D341Med (cell line): ENCODE results near the gene DGKB.

ENCODE experiments used
- DNase-seq: peaks from one replicate; pipeline ENCODE4 v3.0.0; 2012; ENCODE audit warnings: low spot score

DGKB gene

DNA sequence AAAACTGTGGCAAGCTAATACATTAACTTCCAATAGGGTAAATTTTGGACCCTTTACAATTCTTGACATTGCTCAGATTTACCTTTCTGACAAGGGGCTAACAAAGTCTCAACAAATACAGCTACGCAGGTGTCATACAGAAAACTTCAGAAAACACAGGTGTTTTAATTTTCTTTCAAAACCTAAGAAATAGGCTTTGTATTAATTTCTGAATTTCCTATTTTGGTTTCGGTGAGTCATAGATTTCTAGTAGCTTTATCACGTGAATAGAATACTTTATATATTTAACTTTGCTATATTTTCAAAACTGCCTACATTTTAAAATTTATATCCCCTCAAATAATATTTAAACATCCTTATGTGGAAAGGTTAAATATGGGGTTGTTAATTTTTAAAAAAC lies 215.3 kb downstream of the DGKB start:
- no peak for DNase-seq

DNA sequence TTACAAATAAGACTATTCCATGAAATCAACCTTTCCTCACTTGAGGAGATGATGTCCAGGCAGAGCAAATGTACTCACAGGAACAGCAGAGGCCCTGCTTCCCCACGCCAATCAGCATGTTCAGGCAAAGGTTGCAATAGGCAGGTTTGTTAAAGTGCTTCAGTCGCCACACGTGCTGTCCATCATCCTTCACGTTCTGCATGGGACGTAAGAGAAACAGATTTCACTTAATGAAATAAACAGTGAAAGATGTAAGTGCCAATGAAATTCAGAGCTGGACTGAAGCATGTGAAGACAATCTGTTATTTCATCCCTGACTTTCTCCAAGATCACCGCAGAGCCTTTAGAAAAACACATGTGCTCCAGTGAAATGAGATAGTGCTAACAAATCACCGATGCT lies 217.4 kb downstream of the DGKB start:
- DNase-seq, result no peak

GRCh38 chr7:14682910-14683465 lies 219.6 kb downstream of the DGKB start:
- DNase-seq, result no peak

DNA sequence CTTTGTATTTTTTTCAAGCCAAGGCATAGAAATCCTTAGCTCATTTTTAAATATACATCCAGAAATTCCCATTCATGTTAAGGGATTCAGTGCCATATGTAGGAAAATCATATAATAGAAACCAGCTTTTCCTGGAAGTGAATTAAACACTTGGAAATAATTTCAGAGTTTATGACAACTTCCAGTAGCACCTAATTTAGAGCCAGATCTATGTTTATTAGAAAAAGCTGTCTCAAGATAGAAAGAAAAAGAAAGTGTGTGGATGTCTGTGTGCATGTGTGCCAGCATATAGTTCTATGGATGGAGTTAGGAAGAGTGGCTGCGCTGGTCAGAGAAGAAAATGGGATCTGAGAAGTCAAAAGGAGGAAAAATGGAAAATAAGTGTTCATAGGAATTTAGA lies 225.7 kb downstream of the DGKB start:
- DNase-seq, result no peak

DNA sequence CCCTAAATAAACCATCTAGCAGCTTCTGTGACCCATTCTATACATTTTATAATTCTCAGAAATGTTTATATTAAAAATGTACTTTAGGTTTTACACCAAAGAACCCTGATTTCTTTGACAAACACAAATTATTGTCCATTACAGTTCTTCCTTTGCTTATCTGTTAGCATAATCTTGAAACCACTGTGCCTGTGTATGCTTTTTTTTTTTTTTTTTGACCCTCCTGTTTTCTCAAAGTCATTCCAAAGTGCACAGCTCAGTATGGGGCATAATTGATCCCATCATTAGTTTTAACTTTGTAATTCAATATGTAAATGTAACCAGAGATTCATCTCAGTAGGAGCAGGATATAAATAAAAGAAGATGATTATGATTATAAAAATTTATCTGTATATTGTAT lies 229.3 kb downstream of the DGKB start:
- no peak for DNase-seq

- DNase-seq, result no peak
Measured at GRCh38 chr7:14666913-14667312, 235.6 kb downstream of the DGKB start.

- DNase-seq, result no peak
Measured at GRCh38 chr7:14666304-14666703, 236.2 kb downstream of the DGKB start.

- DNase-seq, result no peak
Measured at GRCh38 chr7:14639801-14640200, 262.8 kb downstream of the DGKB start.

DNA sequence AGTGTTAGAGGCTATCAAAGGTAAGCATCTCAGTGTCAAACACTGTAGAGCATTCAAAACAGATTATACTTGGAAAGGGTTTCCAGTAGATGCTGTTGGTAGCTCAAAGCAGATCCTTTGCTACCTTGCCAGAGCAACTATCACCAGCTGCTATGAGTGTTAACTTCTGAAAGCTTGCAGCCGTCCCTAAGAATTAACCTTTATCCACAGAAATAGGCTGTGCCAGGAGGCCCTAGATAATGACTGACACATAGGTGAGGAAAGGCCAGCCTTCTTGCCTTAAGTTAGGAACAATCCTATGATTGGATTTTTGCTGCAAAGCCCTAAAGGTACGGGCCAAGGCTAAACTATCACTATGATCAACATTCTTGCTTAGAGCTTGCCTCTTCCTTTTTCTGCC lies 263.2 kb downstream of the DGKB start:
- DNase-seq, result no peak

DNA sequence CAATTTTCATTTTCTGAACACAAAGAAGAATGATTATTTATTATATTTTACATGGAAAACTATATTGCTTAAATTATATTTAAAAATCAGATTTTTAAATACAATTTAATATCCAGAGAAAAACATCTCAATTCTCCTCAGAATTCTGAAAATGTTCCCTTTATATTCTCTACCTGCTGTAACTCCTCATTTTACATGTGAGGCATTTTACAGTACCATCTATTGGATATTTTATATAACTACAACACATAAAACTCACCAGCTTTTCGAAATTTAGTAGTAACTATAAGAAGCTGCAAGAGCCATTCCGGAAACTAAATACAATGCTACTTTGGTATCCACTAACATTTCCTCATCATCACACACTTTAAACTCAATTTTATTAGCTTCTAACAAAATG lies 264.6 kb downstream of the DGKB start:
- DNase-seq, result no peak

- DNase-seq, result no peak
Measured at GRCh38 chr7:14635955-14636354, 266.6 kb downstream of the DGKB start.

DNA sequence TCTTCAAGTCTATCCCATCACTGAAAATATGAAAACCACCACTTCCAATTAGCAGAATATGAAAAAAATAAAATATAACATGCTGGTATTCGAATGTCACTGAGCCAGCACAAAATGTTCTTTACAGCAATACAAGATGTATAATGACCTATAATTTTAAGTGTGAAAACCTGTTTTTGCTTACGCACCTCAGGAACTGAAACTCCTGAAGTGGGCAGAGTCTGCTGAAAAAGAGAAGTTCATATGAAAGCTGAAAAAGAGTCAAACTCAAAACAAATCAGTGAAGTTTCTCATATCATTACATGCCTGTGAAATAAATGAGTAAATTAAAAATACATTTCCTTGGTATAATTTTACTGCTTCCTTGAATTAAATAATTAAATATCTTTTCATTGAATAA lies 272.5 kb downstream of the DGKB start:
- no peak for DNase-seq

DNA sequence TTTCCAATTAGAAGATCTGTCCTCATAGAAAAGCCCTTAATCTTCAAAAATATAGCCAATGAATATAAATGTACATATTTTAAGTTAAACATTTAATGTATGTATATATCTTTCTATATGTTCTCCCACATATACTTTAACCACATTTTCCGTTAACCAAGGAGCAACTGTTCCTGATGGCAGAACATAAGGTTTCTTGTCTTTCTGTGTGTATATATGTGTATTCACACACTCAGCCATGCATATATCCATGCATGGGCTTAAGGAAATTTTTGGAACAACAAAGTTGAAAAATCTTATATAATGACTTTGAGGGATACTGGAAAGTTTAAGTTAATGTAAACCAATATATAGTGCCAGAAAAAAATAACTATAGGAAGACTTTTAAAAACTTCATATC lies 274.0 kb downstream of the DGKB start:
- DNase-seq, result no peak

- DNase-seq, result no peak
Measured at GRCh38 chr7:14626076-14626475, 276.5 kb downstream of the DGKB start.

- DNase-seq, result no peak
Measured at GRCh38 chr7:14622559-14622958, 280.0 kb downstream of the DGKB start.

DNA sequence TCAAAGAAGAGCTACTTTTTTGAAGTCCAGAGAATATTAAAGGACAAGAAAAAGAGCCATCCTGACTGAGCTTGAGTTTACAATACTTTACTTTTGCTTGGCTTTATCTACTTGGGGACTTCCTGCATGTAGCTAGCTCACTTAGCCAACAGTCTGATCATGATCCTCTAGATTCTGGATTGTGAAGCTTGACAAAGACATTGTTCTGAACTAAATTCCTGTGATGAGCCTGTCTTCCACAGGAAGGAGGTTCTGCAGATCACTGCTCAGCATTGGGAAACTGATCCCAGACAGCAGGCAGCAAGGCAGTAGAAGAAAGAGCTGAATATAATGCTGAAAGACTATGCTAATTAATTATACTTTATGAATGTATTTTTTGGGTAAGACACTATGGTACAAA lies 296.4 kb downstream of the DGKB start:
- DNase-seq, result no peak

DNA sequence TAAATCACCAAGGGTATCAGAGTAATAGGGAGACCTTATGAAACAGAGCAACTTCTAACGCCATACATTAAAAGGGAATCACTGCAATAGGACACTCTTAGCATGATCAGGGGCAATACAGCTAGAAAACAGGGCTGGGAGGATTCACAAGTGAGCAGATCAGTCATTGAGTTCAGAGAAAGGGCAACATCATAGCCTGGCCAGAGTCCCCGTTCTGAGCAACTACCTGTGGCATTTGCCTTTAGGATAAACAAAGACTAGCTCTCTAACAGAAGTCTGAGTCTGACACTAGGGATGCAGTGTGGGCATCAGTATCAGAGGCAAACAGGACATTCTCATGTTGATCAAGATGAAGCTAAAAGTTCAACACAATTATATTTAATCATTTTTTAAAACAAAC lies 297.9 kb downstream of the DGKB start:
- DNase-seq, result no peak

- DNase-seq, result no peak
Measured at GRCh38 chr7:14602851-14603250, 299.7 kb downstream of the DGKB start.

DNA sequence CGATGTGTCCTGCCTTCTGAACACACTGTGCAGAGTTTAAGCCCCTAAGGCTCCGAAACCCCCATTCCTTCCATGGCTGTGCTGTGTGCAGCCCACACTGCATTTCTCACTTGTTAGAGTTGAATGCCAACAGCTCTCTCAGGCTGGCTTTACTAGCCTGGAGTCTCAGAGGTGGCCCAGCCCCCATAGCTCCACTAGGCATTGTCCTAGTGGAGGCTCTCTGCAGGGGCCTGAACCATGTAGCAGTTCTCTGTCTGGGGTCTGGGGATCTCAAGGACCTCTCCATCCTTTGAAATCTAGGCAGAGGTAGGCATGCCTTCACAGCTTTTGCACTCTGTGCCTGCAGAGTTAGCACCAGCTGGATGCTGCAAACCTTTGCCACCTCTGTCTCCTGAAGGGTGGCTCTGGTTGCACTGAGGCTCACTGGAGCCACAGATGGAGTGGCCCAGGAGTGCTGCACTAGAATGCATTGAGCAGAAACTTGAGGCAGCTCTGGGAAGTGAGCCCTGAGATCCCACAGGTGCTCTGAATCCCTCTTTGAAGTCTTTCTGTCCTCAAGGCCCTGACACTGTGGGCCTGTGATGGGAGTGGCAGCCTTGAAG lies 301.7 kb downstream of the DGKB start:
- no peak for DNase-seq

- DNase-seq, result no peak
Measured at GRCh38 chr7:14598978-14599377, 303.6 kb downstream of the DGKB start.

DNA sequence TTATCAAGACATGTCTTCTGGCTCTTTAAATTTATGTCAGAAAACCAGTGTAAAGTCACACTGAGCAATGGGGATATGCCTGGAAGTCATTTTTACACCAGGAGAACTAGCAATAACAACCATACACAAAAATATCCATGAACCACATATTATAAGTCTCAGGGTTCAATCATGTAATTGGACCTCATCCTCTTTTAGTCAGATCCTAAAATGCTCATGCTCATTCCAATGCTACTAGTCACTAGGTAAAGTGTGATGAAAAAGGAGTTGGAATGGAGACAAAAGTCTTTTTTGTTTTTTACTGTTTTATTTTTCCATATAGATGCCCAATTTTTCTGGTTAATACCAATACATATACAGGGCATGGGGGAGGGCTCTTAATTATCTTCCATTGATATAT lies 306.1 kb downstream of the DGKB start:
- DNase-seq, result no peak

DNA sequence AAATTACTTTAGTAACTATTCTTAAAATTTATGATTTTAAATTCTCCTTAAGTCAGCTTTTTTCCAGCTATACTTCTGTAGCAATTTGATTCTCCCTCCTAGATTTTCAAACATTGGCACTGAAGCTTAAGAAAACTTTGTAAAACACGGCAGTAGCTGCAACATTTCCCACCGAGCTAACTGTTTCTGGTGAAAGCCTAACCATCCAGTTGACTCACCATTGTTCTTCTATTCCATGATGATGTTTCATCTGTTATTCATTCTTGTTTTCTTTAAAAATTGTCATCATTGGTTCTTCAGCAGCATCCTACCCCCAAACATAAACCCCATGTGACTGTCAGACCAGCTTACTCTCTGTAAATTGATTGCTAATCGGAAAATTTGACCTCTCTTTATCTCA lies 312.3 kb downstream of the DGKB start:
- DNase-seq, result no peak

DNA sequence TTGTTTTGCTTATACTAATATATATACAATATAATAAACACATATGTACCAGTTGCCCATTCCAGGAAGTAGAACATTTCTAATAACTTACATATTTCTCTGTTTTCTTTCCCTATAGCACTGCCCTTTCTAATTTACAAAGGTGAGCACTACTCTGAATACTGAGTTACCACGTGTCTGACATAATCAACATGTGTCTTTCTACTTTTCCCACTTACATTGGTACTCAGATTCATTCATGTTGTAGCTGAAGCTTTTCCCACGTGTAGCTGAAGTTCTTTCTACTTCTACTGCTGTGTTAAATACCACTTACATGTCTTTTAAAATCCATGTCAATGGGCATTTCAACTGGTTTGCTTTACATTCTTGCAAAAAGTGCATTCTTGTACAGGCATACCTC lies 317.3 kb downstream of the DGKB start:
- DNase-seq, result no peak

DNA sequence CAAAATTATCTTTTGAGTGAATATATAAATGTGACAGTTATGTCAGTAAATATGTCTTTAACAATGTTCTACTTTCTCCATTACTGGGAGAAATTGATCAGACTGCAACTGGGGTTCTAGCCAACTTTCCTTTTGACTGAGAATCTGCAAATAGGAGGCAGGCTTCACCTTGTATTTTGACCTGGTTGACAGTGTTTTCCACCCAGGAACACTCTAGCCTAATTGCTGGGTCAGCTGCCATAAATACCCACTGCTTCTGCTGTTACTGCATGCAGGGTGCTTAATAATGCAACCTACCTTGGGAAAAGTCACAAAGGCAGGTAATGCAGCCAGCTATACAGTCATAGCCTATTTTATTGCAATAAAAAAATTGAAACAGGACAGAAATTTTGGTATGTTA lies 319.0 kb downstream of the DGKB start:
- DNase-seq, result no peak

DNA sequence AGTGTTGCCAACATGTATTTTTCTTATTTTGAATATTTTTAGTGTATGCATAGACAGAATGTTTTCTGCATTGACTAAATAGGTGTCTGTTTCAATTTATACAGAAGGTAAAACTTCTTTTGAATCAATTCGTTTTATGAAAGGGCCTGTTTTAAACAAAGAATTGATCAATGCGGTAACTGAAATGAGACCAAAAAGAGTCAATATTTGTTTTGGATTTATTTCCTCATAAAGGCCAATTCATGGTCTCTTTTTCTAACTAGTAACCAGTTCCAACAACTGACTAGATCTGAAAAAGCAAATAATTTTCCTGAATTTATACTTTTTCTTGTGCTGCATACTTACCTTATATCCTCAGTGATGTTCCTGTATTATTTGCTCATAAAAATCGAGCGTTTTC lies 320.5 kb downstream of the DGKB start:
- DNase-seq, result no peak
